Activated CD8-positive, alpha-beta memory T cell treated with anti-CD3 and anti-CD28 coated beads, Interleukin-2, amount 10 ng/mL, durations not matched to agents 7 days and 5 days (primary cell): ENCODE data around the gene SLC9A3. TPM values are rescaled to one million over a fixed set of nuclear protein-coding genes. Genes with fewer than 3 reads are reported as not detected.
A peak's percentile ranks its signal among the peaks of the same experiment; 100 is the strongest.
"Not testable (repeated sequence)": the region's sequence is repeated elsewhere in the genome, so short reads cannot be mapped to it uniquely, and the experiment has no call there.

ENCODE experiments used
- ATAC-seq: fragments of 150-1000 bp; cut with Tn5 transposase; one replicate; pipeline ENCODE4 v1.10.0; 2021; ENCODE audit warnings: moderate library complexity
- CTCF ChIA-PET: fragments of 350-600 bp; sonication (Branson Sonifier 250); formaldehyde crosslinking; loops from one replicate; lab custom pipeline; 2021; ENCODE audit warnings: antibody characterized with exemption; lab: Charles Lee
- DNase-seq: peaks from one replicate; pipeline ENCODE4 v3.0.0-alpha.2; 2020
- H3K27ac Mint-ChIP-seq: one replicate; pipeline ENCODE4 v1.8.0; 2021; ENCODE audit warnings: mild to moderate bottlenecking, mixed read lengths
- H3K27me3 Mint-ChIP-seq: one replicate; pipeline ENCODE4 v1.8.0; 2021; ENCODE audit warnings: mixed read lengths
- H3K36me3 Mint-ChIP-seq: one replicate; pipeline ENCODE4 v1.8.0; 2021; ENCODE audit warnings: mild to moderate bottlenecking, mixed read lengths
- H3K4me1 Mint-ChIP-seq: one replicate; pipeline ENCODE4 v1.8.0; 2021; ENCODE audit warnings: mixed read lengths
- H3K4me3 Mint-ChIP-seq: one replicate; pipeline ENCODE4 v1.8.0; 2021; ENCODE audit warnings: mild to moderate bottlenecking, moderate library complexity, mixed read lengths
- H3K9me3 Mint-ChIP-seq: one replicate; pipeline ENCODE4 v1.8.0; 2022; ENCODE audit warnings: low read depth, mixed read lengths
- total RNA-seq, 2 experiments: library from RNA; stranded (reverse); gene quantifications; one replicate each; pipeline ENCODE4 v1.2.3, GENCODE V29; 2021

Gene SLC9A3
- total RNA-seq, 2 experiments from 2014 or later = 1.3 to 1.7 TPM

DNA sequence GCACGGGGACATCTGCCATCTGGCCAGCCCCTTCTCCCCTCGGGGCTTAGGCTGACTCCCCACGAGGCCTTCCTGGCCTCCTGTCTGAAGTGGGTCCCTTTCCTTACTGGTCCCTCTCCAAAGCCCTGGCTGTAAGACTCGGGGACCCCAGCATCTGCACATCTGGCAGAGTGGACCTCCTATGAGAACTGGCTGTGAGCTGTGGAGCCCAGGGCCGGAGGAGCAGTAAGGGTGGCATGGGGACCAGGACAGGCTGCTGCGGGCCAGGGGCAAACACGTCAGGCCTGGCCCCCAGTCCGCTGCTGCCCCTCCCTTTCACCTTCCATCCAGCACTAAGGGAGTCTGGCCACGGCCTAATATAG lies 47.5 kb downstream of the SLC9A3 start:
- no peak for DNase-seq
- CTCF ChIA-PET = no interaction called here
- H3K27ac Mint-ChIP-seq = no peak overlapping the region
- no peak for ATAC-seq
- peaks cover under 1% of the 10 kb centered on the region for H3K36me3 Mint-ChIP-seq
- H3K4me1 Mint-ChIP-seq = peaks cover 7% of the 10 kb centered on the region
- H3K4me3 Mint-ChIP-seq = no peak overlapping the region
- H3K27me3 Mint-ChIP-seq = peaks cover 5% of the 10 kb centered on the region
- no peaks in the 10 kb centered on the region for H3K9me3 Mint-ChIP-seq

DNA sequence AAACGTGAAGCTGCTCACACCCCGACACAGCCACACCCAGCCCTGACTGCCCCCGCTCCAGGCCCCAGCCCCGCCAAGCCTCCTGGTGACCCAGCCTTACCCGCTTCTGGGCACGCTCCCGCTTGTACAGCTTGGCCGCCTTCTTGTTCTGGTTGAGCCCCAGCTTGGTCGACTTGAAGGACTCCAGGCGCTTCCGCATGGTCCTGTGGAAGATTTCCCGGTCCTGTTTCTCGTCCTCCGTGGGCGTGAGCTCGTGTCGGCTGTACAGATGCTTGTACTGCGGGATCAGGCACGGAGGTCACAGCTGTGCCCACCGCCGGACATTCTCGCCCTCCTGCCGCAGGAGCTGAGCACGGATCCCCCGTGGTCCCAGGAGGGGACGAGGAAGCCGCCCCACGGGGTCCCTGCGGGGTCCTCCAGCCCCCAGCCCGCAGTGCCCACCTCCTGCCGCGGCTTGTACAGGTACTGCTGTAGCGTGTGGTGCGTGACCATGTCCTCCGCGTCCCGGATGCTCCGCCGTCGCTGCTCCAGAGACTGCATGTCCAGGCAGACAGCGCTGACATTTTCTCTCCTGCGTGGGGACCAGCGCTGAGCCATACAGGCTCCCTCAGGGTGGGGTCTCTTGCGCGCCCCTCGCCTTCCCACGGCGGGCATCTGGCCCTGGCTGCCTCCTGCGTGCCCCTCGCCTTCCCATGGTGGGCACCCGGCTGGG lies 48.0 kb downstream of the SLC9A3 start:
- H3K36me3 Mint-ChIP-seq = peaks cover 4% of the 10 kb centered on the region
- no peak overlapping the region for H3K4me3 Mint-ChIP-seq
- peaks cover 12% of the 10 kb centered on the region for H3K4me1 Mint-ChIP-seq
- no peaks in the 10 kb centered on the region for H3K9me3 Mint-ChIP-seq
- ATAC-seq (no peak), DNase-seq (no peak)
- peaks cover 5% of the 10 kb centered on the region for H3K27me3 Mint-ChIP-seq
- CTCF ChIA-PET = no interaction called here
- no peak overlapping the region for H3K27ac Mint-ChIP-seq

DNA sequence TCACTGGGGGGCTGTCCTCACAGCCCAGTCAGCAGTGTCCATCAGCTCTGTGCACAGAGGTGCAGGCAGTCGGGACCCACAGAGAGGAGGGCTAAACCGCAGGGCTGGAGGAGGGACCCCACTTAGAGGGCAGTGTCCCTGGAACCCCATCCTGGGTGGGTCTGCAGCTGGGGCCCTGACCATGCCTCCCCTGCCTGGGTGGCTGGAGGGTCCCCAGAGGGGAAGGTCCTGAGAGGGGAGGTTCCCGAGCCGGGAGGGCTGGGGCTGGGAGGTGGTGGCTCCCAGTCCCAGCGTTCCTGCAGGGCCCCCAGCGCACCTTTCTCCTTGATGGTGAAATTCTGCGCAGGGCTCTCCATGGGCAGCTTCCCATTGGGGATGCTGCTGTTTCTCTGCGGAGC lies 48.5 kb downstream of the SLC9A3 start:
- peaks cover 5% of the 10 kb centered on the region for H3K36me3 Mint-ChIP-seq
- CTCF ChIA-PET = no interaction called here
- DNase-seq = no peak
- H3K4me3 Mint-ChIP-seq = no peak overlapping the region
- H3K9me3 Mint-ChIP-seq = no peaks in the 10 kb centered on the region
- no peak for ATAC-seq
- H3K27me3 Mint-ChIP-seq = peaks cover 5% of the 10 kb centered on the region
- H3K27ac Mint-ChIP-seq = no peak overlapping the region
- H3K4me1 Mint-ChIP-seq = peaks cover 17% of the 10 kb centered on the region

DNA sequence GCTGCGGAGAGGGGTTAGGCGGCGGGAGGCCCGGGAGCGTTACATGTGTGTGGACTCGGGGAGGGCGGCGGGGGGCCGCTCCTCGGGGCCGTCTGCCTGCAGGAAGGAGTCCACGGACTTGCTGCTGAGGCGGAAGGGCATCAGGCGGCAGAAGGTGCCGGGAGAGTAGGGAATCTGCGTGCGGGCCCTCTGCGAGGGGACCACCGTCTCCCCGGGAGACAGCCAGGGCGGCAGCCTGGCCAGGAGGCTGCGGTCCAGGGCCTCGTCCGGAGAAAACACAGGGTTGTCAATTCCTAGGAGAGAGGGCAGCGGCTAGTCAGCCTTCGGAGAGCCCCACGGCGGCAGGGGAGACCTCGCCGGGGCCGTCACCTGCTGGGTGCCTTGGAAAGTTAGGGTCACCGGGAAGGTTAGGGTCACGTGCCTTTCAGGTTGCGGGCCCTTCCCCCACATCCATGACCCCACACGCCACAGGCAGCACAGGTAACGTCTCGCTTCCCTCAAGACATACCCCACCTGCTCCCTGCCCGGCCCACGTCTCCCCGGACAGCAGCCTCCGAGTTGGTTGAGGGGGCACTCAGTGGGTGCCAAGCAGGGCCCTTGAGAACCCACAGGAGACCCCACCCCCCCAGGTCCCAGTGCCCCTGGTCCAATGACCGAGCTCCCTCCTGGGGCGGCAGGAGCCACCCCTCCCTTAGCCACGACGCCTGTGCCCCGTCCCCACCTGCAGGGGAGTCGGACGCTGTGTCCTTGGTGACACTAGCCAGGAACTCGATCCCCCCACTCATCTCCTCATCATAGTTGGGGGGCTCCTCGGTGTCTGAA lies 49.2 kb downstream of the SLC9A3 start:
- no peak for ATAC-seq
- Mint-ChIP-seq H3K27me3 (peaks cover 5% of the 10 kb centered on the region), H3K36me3 (peaks cover 5% of the 10 kb centered on the region), H3K9me3 (no peaks in the 10 kb centered on the region), H3K4me3 (peak overlapping the region; percentile 41), H3K4me1 (peaks cover 21% of the 10 kb centered on the region), H3K27ac (no peak overlapping the region)
- no peak for DNase-seq
- CTCF ChIA-PET = interaction anchor here (0.7 kb wide), 1 partner anchor 627 kb away, joined by 3 read pairs; no protein-coding TSS in a partner anchor

DNA sequence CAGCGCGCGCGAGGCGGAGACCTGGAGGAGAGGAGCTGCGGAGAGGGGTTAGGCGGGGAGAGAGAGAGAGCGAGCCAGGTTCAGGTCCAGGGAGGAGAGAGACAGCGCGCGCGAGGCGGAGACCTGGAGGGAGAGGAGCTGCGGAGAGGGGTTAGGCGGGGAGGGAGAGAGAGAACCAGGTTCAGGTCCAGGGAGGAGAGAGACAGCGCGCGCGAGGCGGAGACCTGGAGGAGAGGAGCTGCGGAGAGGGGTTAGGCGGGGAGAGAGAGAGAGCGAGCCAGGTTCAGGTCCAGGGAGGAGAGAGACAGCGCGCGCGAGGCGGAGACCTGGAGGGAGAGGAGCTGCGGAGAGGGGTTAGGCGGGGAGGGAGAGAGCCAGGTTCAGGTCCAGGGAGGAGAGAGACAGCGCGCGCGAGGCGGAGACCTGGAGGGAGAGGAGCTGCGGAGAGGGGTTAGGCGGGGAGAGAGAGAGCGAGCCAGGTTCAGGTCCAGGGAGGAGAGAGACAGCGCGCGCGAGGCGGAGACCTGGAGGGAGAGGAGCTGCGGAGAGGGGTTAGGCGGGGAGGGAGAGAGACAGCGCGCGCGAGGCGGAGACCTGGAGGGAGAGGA lies 49.9 kb downstream of the SLC9A3 start:
- DNase-seq, H3K9me3 Mint-ChIP-seq, H3K27me3 Mint-ChIP-seq, H3K36me3 Mint-ChIP-seq, H3K27ac Mint-ChIP-seq, ATAC-seq: not testable (repeated sequence)
- H3K4me3 Mint-ChIP-seq = peak overlapping the region; percentile 41
- CTCF ChIA-PET = interaction anchor here (0.7 to 4.8 kb wide), 4 partner anchors 28 to 628 kb away, joined by 3 to 28 read pairs (median 10); no protein-coding TSS in a partner anchor
- H3K4me1 Mint-ChIP-seq = peaks cover 25% of the 10 kb centered on the region

DNA sequence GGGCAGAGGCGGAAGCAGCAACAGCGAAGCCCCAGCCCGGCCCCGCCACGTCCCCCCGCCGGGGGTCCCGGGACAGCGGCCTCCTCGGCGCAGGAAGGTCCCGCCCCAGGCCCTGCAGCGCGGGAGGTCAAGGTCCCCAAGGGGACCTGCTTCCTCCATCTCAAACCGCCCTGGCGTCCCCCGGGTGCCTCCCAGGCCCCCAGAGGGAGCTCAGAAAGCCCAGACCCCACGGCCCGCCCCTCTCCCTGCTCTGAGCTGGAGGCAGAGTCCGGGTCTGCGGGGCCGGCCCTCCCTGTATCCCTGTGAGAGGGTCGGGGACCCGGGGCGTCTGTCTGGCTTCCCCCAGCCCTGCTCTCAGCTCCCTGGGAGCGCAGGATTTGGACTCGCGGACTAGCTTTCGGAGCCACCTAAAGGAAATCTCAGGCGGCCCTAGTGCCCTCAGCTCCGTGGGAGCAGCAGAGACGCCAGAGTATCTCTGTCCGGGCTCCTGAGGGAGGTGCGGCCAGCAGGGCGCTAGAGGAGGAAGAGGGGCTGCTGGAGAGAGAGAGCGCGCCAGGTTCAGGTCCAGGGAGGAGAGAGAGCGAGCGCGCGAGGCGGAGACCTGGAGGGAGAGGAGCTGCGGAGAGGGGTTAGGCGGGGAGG lies 50.6 kb downstream of the SLC9A3 start:
- DNase-seq = no peak
- no peak overlapping the region for H3K27ac Mint-ChIP-seq
- peak overlapping the region; percentile 71 for H3K4me3 Mint-ChIP-seq
- H3K36me3 Mint-ChIP-seq = peaks cover 5% of the 10 kb centered on the region
- H3K27me3 Mint-ChIP-seq = peaks cover 5% of the 10 kb centered on the region
- peaks cover 25% of the 10 kb centered on the region for H3K4me1 Mint-ChIP-seq
- CTCF ChIA-PET = interaction anchor here (1.0 to 4.8 kb wide), 3 partner anchors 27 to 157 kb away, joined by 3 to 28 read pairs (median 17); no protein-coding TSS in a partner anchor
- H3K9me3 Mint-ChIP-seq = no peaks in the 10 kb centered on the region
- ATAC-seq = peak; percentile 2

DNA sequence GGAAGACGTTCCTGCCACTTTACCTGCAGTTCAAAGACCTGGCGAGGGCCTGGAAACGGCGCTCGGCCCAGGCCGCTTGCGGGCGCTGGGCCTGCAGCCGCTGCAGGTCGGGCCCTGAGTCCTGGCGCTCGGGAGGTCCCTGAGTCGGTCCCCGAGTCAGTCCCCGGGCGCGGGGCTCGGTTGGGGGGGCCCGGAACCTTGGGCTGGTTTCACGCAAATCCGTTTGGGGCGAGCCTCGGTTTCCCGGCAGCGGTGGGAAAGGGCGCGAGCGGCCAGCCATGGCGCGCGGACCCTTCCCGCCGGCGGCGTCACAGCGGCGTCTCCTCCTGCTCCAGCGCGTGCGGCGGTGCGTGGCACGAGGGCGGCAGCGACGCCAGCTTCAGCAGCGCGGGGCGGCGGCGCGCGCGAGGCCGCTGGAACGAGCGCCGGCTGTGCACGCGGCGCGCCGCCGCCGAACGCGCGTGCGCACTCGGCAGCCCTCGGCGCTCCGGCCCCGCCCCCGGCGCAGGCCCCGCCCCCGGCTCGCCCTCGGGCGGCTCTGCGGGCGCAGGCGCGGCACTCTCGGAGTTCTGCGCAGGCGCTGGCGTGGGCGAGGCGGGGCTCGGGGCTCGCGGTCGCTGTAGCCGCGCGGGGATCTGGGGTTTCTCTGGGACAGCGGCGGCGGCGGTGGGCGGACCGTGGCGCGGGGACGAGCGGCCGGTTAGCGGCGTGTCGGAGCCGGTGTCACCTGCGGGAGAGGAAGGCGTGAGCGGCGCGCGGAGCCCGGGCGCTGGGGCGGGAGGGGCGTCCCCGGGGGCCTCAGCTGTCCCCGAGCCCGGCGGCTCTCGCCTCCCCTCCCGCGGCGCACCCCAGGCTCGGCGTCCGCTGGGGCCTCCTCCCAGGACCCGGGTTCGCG lies 51.3 kb downstream of the SLC9A3 start:
- H3K4me3 Mint-ChIP-seq = peak overlapping the region; percentile 75
- H3K27ac Mint-ChIP-seq = peak overlapping the region; percentile 79
- peaks cover 5% of the 10 kb centered on the region for H3K27me3 Mint-ChIP-seq
- peak; percentile 86 for ATAC-seq
- H3K36me3 Mint-ChIP-seq = peaks cover 5% of the 10 kb centered on the region
- H3K4me1 Mint-ChIP-seq = peaks cover 25% of the 10 kb centered on the region
- peak; percentile 87 for DNase-seq
- no peaks in the 10 kb centered on the region for H3K9me3 Mint-ChIP-seq
- CTCF ChIA-PET = interaction anchor here (1.0 to 4.8 kb wide), 6 partner anchors 21 to 284 kb away, joined by 3 to 28 read pairs (median 6); no protein-coding TSS in a partner anchor

DNA sequence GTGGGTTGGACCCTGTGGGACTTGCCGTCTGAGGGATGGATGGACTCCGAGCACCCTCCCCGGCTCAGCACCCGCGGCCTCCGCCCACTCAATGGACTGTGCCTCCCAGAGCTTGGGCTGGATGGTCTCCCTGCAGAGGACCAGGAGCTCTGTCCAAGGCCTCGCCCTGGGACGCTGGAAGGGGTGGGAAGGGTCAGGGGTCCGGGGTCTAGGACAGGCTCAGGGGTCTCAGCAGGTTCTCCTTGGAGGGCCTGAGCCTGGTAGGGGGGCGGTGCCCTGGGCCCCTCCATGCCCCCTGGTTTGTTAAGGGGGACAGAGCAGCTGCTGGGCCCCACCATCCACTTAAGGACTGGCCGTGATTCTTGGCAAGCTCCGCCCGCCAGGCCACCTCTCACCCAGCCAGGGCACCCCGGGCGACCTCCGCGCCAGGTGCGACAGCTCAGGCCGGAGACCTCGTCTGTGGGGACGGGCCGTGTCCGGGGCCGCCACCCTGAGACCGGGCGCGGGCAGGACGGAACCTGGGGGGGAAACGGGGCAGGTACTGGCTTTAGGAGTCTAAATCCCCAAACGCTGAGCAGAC lies 52.1 kb downstream of the SLC9A3 start:
- peaks cover 25% of the 10 kb centered on the region for H3K4me1 Mint-ChIP-seq
- DNase-seq (peak; percentile 51), ATAC-seq (peak; percentile 21)
- H3K27me3 Mint-ChIP-seq = peaks cover 5% of the 10 kb centered on the region
- no peaks in the 10 kb centered on the region for H3K9me3 Mint-ChIP-seq
- peak overlapping the region; percentile 75 for H3K4me3 Mint-ChIP-seq
- peaks cover 5% of the 10 kb centered on the region for H3K36me3 Mint-ChIP-seq
- peak overlapping the region; percentile 79 for H3K27ac Mint-ChIP-seq
- CTCF ChIA-PET = interaction anchor here (1.0 to 4.8 kb wide), 5 partner anchors 21 to 283 kb away, joined by 3 to 28 read pairs (median 7); no protein-coding TSS in a partner anchor

DNA sequence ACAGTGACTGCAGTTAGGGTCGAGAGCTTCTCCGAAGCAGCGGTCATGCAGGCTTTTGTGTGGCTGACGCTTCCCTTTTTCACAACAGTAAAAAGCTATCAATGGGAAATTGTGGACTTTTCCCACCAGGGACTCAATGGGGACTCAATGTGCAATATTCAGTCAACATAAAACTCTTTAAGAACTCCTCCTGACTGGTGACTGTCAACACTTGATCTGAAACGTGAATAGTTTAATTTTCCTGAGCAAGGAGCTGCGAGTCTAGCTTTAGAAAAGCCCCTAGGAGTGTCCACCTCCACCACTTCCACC lies 52.5 kb downstream of the SLC9A3 start:
- CTCF ChIA-PET = interaction anchor here (1.0 to 4.8 kb wide), 5 partner anchors 20 to 283 kb away, joined by 3 to 28 read pairs (median 7); no protein-coding TSS in a partner anchor
- Mint-ChIP-seq H3K4me1 (peaks cover 25% of the 10 kb centered on the region), H3K27me3 (peaks cover 5% of the 10 kb centered on the region), H3K36me3 (peaks cover 5% of the 10 kb centered on the region), H3K4me3 (peak overlapping the region; percentile 75), H3K9me3 (no peaks in the 10 kb centered on the region), H3K27ac (peak overlapping the region; percentile 79)
- no peak for ATAC-seq
- DNase-seq = no peak

DNA sequence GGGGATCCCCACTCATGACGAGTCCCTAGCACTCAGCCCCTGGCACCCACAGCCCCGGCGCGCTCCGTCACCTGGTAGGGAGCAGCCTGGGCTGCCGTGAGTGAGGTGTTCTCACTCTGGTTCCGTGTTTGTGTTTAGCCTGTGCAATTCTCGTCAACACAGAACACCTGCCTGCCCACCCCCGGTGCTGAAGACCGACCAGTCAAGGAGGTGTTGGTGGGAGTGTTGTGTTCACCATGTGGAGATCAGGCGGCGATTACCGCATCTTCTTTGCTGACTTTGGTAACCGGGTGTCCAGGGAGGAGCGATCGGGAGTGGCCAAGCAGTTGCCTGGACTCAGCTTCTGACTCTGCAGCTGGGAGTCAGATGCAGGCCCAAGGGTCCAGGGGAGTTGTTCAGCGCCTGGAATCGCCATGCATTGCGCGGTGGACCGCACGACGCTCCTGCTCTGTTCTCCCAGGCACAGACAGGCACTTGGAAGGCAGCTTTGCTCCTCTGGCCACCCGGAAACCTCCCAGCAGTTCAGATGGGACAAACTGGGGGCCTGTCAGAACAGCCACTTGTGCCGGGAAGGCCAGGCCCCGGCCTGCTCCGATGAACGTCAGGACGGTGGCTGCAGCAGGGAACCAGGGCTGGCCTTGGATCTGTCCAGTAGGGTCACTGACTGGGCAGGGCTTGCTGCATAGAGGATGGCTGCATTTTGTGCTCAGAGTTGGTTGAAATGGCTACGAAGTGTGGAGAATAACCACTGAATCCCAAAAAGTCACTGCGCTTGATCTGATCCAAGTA lies 53.1 kb downstream of the SLC9A3 start:
- CTCF ChIA-PET = interaction anchor here (1.0 to 4.8 kb wide), 4 partner anchors 25 to 282 kb away, joined by 3 to 28 read pairs (median 10); no protein-coding TSS in a partner anchor
- peaks cover 8% of the 10 kb centered on the region for H3K36me3 Mint-ChIP-seq
- H3K27ac Mint-ChIP-seq = peak overlapping the region; percentile 79
- H3K4me1 Mint-ChIP-seq = peaks cover 25% of the 10 kb centered on the region
- H3K4me3 Mint-ChIP-seq = peak overlapping the region; percentile 75
- no peak for DNase-seq
- no peaks in the 10 kb centered on the region for H3K9me3 Mint-ChIP-seq
- H3K27me3 Mint-ChIP-seq = peaks cover 5% of the 10 kb centered on the region
- ATAC-seq = no peak

DNA sequence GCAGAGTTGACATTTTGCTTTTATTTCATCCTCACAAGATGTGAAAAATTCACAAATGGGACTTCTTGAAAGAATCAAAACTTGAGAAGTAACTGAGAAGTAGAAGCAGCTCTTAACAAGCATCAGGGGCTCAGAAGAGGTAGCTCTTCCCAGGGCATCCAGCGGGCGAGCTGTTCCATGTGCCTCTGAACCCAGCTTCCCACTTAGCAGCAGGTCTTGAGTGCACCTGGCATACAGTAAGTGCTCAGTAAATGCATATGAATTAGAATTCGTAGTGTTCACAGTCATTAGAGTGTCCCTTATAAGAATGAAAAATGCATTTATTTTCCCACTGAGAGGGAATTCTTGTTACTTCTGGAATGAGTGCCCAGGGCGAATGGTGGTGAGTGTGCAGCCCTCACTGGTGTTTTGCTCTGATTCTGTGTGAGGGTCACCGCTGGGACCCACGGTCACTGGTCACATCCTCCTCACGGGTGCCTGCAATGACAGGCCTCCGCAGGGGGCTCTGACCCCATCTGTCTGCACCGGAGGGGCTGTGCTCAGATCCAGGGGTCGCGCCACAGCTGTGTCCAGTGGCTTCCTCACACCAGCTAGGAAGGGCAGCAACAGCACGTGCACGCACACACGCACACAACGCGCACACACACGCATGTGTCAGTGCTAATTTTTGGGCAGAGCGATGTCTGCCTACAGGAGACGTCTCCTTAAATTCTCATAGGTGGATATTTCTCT lies 54.3 kb downstream of the SLC9A3 start:
- Mint-ChIP-seq H3K27me3 (peaks cover 2% of the 10 kb centered on the region), H3K9me3 (no peaks in the 10 kb centered on the region), H3K36me3 (peaks cover 11% of the 10 kb centered on the region), H3K27ac (peak overlapping the region; percentile 19), H3K4me3 (no peak overlapping the region), H3K4me1 (peaks cover 25% of the 10 kb centered on the region)
- no peak for DNase-seq
- CTCF ChIA-PET = interaction anchor here (4.8 kb wide), 1 partner anchor 23 kb away, joined by 28 read pairs; no protein-coding TSS in a partner anchor
- no peak for ATAC-seq
